Measurements from ENCODE around the gene GNAI3. TPM values are rescaled to one million over a fixed set of nuclear protein-coding genes. Genes with fewer than 3 reads are reported as not detected.

GNAI3 gene
- total and polyA plus RNA-seq, 10 of the 15 experiments (the other 5 are each of a cell fraction or from before 2014, with no cell fraction given), result 5.9 to 13.8 (median 8.0) TPM

DNA sequence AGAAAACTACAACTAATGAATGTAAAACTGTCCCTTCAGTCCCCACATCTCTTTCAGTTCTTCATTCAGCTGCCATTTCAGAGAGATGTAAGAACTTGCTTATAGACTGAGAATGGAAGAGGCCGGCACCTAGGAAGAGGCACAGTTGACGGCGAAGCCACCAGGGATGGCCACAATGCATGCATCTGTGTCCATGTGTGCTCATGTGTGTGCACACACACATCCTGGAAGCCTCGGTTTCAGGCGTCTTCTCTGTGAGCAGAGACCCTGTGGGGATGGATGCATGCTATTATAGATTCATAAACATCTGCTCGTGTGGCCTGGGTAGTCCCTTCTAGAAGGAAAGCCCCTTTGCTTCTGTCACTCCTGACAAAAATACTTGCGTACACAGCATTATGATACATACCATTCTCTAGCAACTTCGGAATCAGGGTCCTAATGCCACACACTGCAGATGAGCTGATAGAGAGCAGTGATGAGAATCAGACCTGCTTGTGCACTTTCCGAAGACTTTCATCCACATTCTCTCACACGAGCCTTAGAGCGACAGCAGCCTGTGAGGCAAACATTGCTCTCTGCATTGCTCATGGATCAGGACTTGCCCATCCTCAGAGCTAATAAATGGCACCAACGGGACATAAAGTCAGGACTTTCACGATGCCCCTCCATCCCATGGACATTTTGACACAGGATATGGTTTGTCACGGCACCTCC lies 21.2 kb upstream of the GNAI3 start (continued):
- TF ChIP-seq IKZF2 (IDR thresholded peaks at IDR 0.05) (peak; percentile 80 to 86), ETV6 (conservative IDR thresholded peaks at IDR 0.05 in 1 of 2, IDR thresholded peaks at IDR 0.05 in 1 of 2; ENCODE audit: borderline replicate concordance in 1 of 2, low read depth in 1 of 2) (no peak), FOXM1 (IDR thresholded peaks at IDR 0.05; ENCODE audit: low read depth, low read length) (peak; percentile 34; the same call in 1 of the 2 replicates), CREM (IDR thresholded peaks at IDR 0.05; ENCODE audit: low read depth) (peak; percentile 60; the same call in 1 of the 2 replicates), CBX3 (IDR thresholded peaks at IDR 0.05; ENCODE audit: borderline replicate concordance, low read depth) (no peak), SUPT20H (IDR thresholded peaks at IDR 0.05; ENCODE audit: borderline replicate concordance, control insufficient read depth, low read depth, low read length) (no peak), MYB (IDR thresholded peaks at IDR 0.05; ENCODE audit: borderline replicate concordance, low read depth, low read length) (no peak), ASH2L (IDR thresholded peaks at IDR 0.05; ENCODE audit: borderline replicate concordance, low read depth) (no peak), DPF2 (IDR thresholded peaks at IDR 0.05) (peak; percentile 88; the same call in 1 of the 2 replicates), PAX8 (IDR thresholded peaks at IDR 0.05) (no peak), MXI1 (IDR thresholded peaks at IDR 0.05; ENCODE audit: low read depth, low read length) (no peak), EGR1 (IDR thresholded peaks at IDR 0.05; ENCODE audit: borderline replicate concordance in 1 of 2, low read depth in 2 of 2, low read length in 2 of 2) (no peak), TBL1XR1 (IDR thresholded peaks at IDR 0.05; ENCODE audit: low read depth, low read length) (0 out of 2 replicates have a peak, but pooled peaks have one; percentile 13), CHD2 (IDR thresholded peaks at IDR 0.05; ENCODE audit: borderline replicate concordance, low read depth, low read length) (no peak; the same call in 1 of the 2 replicates), KDM1A (IDR thresholded peaks at IDR 0.05; ENCODE audit: borderline replicate concordance) (no peak), ZNF207 (IDR thresholded peaks at IDR 0.05; ENCODE audit: borderline replicate concordance) (0 out of 2 replicates have a peak, but pooled peaks have one; percentile 52), YBX1 (IDR thresholded peaks at IDR 0.05) (no peak), POLR2A (IDR thresholded peaks at IDR 0.05; ENCODE audit: low read depth, low read length) (no peak), ESRRA (IDR thresholded peaks at IDR 0.05; ENCODE audit: low read length) (no peak), SP1 (IDR thresholded peaks at IDR 0.05; ENCODE audit: low read depth, low read length) (peak; percentile 48), GATAD2B (conservative IDR thresholded peaks at IDR 0.05; ENCODE audit: low read depth) (no peak)
- TF ChIP-seq, protein P1, sequence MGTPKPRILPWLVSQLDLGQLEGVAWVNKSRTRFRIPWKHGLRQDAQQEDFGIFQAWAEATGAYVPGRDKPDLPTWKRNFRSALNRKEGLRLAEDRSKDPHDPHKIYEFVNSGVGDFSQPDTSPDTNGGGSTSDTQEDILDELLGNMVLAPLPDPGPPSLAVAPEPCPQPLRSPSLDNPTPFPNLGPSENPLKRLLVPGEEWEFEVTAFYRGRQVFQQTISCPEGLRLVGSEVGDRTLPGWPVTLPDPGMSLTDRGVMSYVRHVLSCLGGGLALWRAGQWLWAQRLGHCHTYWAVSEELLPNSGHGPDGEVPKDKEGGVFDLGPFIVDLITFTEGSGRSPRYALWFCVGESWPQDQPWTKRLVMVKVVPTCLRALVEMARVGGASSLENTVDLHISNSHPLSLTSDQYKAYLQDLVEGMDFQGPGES (IDR thresholded peaks at IDR 0.05), result no peak
- TF ChIP-seq, protein P2, sequence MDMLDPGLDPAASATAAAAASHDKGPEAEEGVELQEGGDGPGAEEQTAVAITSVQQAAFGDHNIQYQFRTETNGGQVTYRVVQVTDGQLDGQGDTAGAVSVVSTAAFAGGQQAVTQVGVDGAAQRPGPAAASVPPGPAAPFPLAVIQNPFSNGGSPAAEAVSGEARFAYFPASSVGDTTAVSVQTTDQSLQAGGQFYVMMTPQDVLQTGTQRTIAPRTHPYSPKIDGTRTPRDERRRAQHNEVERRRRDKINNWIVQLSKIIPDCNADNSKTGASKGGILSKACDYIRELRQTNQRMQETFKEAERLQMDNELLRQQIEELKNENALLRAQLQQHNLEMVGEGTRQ (IDR thresholded peaks at IDR 0.05; ENCODE audit: borderline replicate concordance, low read depth, low read length), result no peak
- TF ChIP-seq, protein P3, sequence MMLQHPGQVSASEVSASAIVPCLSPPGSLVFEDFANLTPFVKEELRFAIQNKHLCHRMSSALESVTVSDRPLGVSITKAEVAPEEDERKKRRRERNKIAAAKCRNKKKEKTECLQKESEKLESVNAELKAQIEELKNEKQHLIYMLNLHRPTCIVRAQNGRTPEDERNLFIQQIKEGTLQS (IDR thresholded peaks at IDR 0.05; ENCODE audit: borderline replicate concordance, extremely low read depth, low read depth, low read length), result no peak
- TF ChIP-seq, protein P4, sequence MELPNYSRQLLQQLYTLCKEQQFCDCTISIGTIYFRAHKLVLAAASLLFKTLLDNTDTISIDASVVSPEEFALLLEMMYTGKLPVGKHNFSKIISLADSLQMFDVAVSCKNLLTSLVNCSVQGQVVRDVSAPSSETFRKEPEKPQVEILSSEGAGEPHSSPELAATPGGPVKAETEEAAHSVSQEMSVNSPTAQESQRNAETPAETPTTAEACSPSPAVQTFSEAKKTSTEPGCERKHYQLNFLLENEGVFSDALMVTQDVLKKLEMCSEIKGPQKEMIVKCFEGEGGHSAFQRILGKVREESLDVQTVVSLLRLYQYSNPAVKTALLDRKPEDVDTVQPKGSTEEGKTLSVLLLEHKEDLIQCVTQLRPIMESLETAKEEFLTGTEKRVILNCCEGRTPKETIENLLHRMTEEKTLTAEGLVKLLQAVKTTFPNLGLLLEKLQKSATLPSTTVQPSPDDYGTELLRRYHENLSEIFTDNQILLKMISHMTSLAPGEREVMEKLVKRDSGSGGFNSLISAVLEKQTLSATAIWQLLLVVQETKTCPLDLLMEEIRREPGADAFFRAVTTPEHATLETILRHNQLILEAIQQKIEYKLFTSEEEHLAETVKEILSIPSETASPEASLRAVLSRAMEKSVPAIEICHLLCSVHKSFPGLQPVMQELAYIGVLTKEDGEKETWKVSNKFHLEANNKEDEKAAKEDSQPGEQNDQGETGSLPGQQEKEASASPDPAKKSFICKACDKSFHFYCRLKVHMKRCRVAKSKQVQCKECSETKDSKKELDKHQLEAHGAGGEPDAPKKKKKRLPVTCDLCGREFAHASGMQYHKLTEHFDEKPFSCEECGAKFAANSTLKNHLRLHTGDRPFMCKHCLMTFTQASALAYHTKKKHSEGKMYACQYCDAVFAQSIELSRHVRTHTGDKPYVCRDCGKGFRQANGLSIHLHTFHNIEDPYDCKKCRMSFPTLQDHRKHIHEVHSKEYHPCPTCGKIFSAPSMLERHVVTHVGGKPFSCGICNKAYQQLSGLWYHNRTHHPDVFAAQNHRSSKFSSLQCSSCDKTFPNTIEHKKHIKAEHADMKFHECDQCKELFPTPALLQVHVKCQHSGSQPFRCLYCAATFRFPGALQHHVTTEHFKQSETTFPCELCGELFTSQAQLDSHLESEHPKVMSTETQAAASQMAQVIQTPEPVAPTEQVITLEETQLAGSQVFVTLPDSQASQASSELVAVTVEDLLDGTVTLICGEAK (IDR thresholded peaks at IDR 0.05; ENCODE audit: borderline replicate concordance), result no peak
